ENCODE data around the gene ANKS1B.

ANKS1B gene

GRCh38 chr12:99436584-99436983 lies 548.2 kb downstream of the ANKS1B start:
- no peak for DNase-seq

GRCh38 chr12:99435095-99435791 lies 549.5 kb downstream of the ANKS1B start:
- DNase-seq: no peak

DNA sequence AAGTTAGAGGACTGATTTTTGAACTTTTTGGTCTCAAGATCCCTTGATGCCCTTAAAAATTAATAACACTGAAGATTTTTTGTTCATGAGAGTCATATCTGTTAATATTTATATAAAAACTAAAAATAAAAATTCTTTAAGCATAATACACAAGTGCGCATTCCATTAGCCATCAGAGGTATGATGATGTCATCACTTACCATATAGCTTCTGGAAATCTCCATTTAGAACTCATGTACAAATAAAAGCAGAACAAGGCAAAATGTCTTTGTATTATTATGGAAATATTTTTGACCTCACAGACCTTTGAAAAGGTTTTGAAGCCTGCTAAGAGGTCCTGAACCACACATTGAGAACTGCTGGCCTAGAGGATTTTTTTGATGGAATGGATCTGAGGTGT lies 551.6 kb downstream of the ANKS1B start:
- DNase-seq: no peak

DNA sequence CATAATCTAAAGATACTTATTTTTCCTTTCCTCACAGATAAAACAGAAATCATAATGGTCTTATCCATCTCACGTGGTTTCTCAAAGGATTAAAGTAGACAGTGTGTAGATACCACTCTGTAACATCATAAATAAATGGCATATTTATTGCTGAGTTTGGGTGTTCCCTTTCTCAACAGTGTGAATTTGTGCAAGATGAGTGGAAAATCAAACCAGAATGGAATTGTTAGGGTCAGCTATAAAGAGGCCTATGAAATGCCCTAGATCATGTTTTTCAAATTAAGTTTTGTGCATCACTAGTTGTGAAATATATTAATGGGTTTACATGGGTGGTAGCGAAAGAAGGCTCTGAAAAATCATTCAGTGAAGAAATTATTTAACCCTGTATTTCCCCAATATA lies 553.5 kb downstream of the ANKS1B start:
- DNase-seq: no peak

DNA sequence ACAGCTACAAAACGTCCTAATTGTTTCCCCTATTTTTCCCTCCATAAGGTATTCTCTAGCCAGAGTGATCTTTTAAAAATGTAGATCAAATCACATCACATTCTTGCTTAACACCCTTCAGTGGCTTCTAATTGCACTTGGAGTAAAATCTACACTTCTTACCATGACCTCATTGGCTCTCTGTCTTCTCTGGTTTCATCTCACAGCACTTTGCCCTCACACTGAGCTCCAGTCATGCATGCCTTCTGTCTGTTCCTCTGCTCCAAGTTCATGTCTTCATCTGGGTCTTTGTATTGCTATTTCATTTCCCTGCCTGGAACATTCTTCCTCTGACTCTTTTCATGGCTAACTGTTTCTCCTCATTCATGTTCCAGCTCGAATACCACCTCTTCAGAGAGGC lies 557.6 kb downstream of the ANKS1B start:
- no peak for DNase-seq

DNA sequence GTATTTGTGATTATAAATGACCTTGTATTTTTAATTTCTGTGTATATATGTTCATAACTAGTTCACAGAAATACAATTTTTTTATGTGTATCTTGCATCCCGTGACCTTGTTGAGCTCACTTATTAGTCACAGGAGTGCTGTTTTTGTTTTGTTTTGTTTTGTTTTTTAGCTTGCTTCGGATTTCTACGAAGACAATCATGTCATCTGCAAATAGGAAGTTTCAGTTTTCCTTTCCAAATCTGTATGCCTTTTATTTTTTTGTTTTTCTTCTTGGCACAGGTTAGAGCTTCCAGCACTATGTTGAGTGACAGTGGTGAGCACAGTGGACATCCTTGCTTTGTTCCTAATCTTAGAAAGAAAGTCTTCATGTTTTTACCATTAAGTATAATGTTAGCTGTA lies 566.4 kb downstream of the ANKS1B start:
- no peak for DNase-seq

DNA sequence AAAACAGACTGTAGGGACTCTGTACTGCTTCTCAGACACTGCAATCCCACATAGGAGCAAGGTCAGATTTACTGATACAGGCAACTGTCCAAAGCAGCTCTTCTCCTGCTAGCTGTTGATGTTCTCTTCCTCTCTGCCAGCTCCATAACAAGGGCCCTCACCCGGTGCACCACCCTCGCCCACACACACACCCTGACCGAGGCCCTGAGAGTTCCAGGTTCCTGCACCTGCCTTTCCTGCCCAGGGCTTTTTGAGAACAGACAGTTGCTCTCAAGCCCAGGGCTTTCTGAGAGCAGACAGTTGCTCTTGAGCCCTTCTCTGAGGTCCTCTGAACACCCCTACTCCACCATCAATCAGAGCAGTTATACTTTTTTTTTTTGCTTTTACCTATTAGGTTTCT lies 571.0 kb downstream of the ANKS1B start:
- peak; percentile 2 for DNase-seq

DNA sequence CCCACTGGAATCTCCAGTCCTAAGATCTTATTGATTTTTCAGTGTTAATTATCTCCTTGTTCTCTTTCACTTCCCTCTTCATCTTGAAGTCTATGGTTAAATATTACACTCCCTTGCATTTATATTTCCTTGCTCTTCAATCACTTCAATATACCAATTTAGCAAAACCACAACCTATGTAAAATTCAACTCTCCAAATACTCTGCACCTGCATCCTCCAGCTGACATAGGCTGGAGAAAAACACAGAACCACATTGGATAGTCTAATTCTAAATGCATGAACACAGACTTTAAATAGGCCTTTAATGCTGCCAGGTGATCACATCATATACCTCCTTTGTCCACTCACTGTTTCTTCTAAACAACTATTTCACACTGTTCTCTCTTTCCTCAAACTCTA lies 591.0 kb downstream of the ANKS1B start:
- no peak for DNase-seq

GRCh38 chr12:99392091-99392850 lies 592.5 kb downstream of the ANKS1B start:
- DNase-seq: no peak

DNA sequence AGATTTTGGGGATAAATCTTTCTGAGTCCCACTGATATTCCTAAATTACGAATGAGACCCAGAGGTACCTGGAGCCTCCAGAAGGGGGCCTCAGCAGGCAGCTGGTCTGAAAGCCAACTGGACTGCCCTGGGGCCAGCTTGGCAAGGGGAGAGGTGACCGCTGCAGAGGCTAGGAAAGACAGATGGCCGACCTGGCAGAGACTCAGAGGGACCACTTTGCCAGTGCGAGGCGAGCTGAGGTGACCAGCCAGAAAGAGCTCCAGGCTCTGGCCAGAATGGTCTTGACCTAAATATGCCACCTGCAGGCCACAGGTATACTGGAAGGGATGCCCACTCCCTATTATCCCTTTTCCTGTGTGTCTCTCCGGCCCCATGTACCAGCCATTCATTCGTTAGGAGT lies 594.0 kb downstream of the ANKS1B start:
- no peak for DNase-seq

GRCh38 chr12:99389751-99390150 lies 595.0 kb downstream of the ANKS1B start:
- no peak for DNase-seq

DNA sequence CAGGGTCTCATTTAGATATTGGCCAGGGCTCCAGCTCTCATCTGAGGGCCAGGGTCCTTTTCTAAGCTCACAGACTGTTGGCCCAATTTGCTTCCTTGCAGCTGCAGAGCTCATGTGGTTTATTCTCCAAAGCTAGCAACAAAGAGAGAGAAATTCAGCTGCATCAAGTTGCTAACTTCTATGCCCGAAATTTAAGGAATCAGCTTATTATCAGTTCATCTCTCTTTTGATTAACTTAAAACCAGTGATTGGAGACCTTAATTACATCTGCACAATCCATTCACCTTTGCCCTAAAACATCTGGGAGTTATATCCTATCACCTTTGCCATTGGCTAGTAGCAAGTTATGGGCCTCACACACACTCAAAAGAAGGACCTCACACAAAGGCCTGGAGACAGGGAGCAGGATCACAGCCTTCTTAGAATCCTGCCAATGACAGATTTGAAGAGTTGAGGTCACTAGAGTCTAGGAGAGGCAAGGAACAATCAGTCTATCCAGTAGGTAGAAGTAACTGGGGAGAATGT lies 596.0 kb downstream of the ANKS1B start:
- DNase-seq: no peak

GRCh38 chr12:99387661-99388060 lies 597.1 kb downstream of the ANKS1B start:
- DNase-seq: no peak

DNA sequence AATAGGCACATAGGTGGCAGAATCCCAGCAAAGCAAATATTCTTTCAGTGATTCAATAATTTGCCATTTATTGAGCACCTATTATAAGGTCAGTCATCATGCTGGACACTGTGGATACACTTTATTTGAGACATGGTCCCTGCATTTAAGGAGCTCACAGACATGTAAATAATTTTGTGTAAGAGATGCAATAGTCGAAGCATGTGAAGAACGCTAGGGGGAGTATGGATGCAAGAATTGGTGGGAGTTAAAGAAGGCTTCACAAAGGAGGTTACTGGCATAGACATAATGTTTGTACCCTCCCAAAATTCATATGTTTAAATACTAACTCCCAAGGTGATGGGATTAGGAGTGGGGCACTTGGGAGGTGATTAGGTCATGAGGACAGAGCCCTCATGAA lies 597.8 kb downstream of the ANKS1B start:
- DNase-seq: no peak

GRCh38 chr12:99383258-99383657 lies 601.5 kb downstream of the ANKS1B start:
- no peak for DNase-seq

DNA sequence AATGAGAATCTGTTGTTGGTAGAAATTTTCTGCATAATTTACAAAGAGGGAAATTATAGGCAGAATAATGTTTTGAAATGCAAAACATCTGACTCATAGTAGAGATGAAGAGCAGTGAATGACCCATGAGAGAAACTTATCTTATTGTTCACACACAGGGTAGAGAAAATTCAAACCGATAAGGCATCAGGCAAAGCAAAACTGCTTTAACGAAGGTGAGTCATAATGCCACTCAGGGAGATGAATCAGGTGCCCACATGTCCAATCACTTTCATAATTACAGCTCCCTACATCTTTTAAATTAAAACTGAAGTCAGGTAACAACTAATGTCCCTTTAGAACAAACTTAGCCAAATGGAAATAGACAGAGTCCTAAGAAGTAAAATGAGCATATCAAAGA lies 602.7 kb downstream of the ANKS1B start:
- DNase-seq: no peak

DNA sequence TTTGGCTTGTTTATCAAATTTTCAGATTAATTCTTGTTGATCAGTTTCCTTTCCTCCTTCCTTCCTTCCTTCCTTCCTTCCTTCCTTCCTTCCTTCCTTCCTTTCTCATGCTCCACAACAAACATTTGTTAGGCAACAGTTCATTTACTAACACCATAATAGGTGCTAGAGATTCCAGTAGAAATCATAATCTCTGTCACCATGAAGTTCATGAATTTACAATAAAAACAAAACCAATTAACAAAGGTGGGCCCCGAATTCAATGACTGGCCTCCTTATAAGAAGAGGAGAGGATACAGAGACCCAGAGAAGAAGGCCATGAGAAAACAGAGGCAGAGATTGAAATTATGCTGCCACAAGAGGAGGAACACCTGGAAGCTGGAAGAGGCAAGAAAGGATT lies 604.0 kb downstream of the ANKS1B start:
- no peak for DNase-seq

GRCh38 chr12:99374023-99374422 lies 610.7 kb downstream of the ANKS1B start:
- DNase-seq: no peak

GRCh38 chr12:99372257-99372920 lies 612.3 kb downstream of the ANKS1B start:
- no peak for DNase-seq

DNA sequence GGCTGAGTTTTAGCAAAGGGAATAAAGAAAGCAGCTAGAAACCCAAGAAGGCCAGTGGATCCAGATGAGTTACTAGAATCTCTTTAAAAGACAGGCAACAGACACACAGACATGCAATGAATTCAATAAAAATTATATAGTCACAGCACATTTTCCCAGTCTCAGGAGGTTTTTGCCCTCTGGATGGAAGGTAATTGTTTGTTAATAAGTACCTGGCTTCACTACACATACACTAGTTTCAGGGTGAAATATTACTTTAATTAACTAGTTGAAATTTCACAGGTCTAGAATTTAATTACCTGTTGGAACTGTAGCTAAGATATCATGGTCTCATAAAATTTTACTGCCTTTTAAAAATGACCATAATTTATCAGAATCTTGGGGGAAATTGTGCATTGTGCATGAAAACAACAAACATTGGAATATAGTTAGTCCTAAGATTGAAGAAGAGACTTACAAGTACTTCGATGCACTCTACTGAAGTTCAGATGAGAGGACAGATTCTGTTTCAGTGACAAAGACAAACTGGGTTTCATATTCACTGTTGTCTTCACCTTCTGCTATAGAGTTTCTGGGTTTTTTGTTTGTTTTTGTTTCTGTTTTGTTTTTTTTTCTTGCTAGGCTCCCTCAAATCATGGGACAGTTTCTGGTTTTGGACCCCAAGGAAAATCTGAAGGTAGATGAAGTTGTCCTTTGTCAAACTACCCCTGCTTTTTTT lies 614.2 kb downstream of the ANKS1B start:
- DNase-seq: no peak

DNA sequence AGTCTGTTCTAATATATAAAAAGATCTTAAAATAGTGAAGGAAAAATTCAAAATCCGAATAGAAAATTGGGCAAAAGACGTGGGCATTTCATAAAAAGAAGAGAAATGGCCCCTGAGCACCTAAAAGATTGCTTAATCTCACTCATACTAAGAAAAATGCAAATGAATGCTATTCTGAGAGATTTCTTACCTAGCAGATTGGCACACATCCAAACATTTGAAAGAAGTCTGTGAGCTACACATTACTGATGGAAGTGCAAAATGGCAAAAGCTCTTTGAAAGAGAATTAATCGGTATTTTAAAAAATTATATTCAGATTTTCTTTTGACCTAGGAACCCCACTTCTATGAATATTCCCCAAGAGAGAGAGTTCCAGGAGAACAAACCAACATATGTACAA lies 617.6 kb downstream of the ANKS1B start:
- no peak for DNase-seq

DNA sequence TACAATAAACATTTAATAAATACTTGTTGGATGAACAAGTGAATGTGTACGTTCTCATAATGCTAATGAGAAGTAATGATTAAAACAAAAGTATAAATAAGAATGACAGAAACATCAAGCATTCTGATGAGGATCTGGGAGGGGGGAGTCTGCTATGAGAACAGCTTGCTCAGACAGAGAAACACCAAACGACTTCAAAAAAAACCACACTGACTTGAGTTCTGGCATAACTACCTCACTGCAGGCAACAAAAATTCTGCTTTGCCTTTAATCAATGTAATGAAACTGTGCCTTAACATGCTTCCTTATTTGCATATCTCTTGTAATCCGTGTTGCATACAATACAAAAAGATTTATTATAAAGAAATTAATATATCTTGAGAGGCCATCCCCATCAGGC lies 632.5 kb downstream of the ANKS1B start:
- DNase-seq: no peak

DNA sequence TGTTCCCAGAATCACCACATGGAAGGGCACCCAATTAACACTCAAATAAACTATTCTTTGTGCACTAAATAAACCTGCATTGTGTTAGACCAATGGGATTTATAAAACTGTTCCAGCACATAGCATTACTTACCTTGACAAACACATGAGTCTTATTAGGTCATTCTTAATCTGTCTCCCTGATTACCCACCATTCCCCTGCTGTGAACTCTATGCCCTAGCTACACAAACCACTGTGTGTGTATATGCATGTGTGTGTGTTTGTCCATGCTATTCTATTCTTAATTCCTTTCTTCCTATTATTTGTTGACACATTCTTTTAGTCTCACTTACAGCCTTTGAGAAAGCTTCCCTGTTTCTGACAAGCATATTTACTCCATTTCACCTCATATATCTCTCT lies 640.8 kb downstream of the ANKS1B start:
- DNase-seq: no peak
